GM12878 (cell line): Measurements from ENCODE around the gene SNX30. TPM values are rescaled to one million over a fixed set of nuclear protein-coding genes. Genes with fewer than 3 reads are reported as not detected.

Source experiments
- ATAC-seq: fragments of 200-7000 bp; cut with Tn5 transposase; 3 replicates; pipeline ENCODE4 v1.9.1; 2020; ENCODE audit warnings: mild to moderate bottlenecking, moderate library complexity
- BruUV-seq: library from RNA; stranded (reverse); fragments of 400-500 nt; replicated peaks from 2 replicates; lab custom pipeline; 2021; lab: Mats Ljungman, UMichigan
- CTCF ChIA-PET: fragments of 300-600 bp; sonication (Branson Sonifier 250); formaldehyde crosslinking; extraction: SDS; loops from one replicate; lab custom pipeline; 2021; ENCODE audit warnings: inconsistent platforms; lab: Yijun Ruan, JAX
- POLR2A ChIA-PET: fragments of 350-600 bp; formaldehyde crosslinking; extraction: SDS; loops from one replicate; lab custom pipeline; 2021; ENCODE audit warnings: inconsistent platforms; lab: Charles Lee
- RAD21 ChIA-PET: fragments of 300-600 bp; sonication (Branson Sonifier 250); formaldehyde crosslinking; loops from one replicate; lab custom pipeline; 2023; ENCODE audit warnings: antibody characterized with exemption; ENCODE audit not compliant: unreplicated experiment; lab: Charles Lee
- SMC1A ChIA-PET: fragments of 300-600 bp; sonication (Branson Sonifier 250); formaldehyde crosslinking; loops from one replicate; lab custom pipeline; 2023; ENCODE audit not compliant: unreplicated experiment, uncharacterized antibody; lab: Charles Lee
- DNase-seq: peaks from one replicate; pipeline ENCODE4 v3.0.0-alpha.2; 2011; ENCODE audit warnings: low read depth, low spot score
- FAIRE-seq: peaks from 3 replicates; lab custom pipeline; 2011; peaks lifted over from hg19 to GRCh38; lab: Jason Lieb, UNC
- H2AFZ ChIP-seq: 2 replicates; pipeline ENCODE4 v1.6.0; 2011; ENCODE audit warnings: low read depth, low read length, control low read depth; ENCODE audit not compliant: control insufficient read depth
- H3K27ac ChIP-seq: 2 replicates; pipeline ENCODE4 v1.5.1; 2011; ENCODE audit warnings: control low read depth; ENCODE audit not compliant: control insufficient read depth, insufficient read depth
- H3K27me3 ChIP-seq, 2 experiments: replicated peaks in 1 of 2; 2 replicates each; pipeline versions ENCODE4 v1.6.0 to v1.6.1; 2011; ENCODE audit warnings: low read length in 1 of 2; ENCODE audit not compliant: control insufficient read depth in 2 of 2, insufficient read depth in 2 of 2
- H3K36me3 ChIP-seq, 2 experiments: 2 replicates each; pipeline ENCODE4 v1.5.1; 2011; ENCODE audit warnings: low read length in 1 of 2; ENCODE audit not compliant: control insufficient read depth in 2 of 2, insufficient read depth in 2 of 2
- H3K4me1 ChIP-seq: 2 replicates; pipeline ENCODE4 v1.6.1; 2011; ENCODE audit warnings: mild to moderate bottlenecking, low read length, moderate library complexity, mixed read lengths; ENCODE audit not compliant: control insufficient read depth, insufficient read depth
- H3K4me2 ChIP-seq: 2 replicates; pipeline ENCODE4 v1.6.0; 2011; ENCODE audit warnings: control low read depth; ENCODE audit not compliant: control insufficient read depth, insufficient read depth
- H3K4me3 ChIP-seq: fragments of 200-600 bp; sonication (generic); 2 replicates; pipeline ENCODE4 v1.5.1; 2016
- H3K79me2 ChIP-seq: 2 replicates; pipeline ENCODE4 v1.6.0; 2011; ENCODE audit warnings: low read length; ENCODE audit not compliant: control insufficient read depth, insufficient read depth
- H3K9ac ChIP-seq: 2 replicates; pipeline ENCODE4 v1.8.0; 2011; ENCODE audit warnings: low read length, control low read depth, mixed read lengths; ENCODE audit not compliant: control insufficient read depth, insufficient read depth
- H3K9me3 ChIP-seq: replicated peaks from 3 replicates; pipeline ENCODE4 v1.5.1; 2011; ENCODE audit warnings: mild to moderate bottlenecking, low read length; ENCODE audit not compliant: control insufficient read depth, insufficient read depth
- H4K20me1 ChIP-seq: 2 replicates; pipeline ENCODE4 v1.6.0; 2011; ENCODE audit not compliant: control insufficient read depth, insufficient read depth
- ASH2L ChIP-seq: fragments of 300-600, 200-600 bp; sonication (generic); IDR thresholded peaks from 2 replicates; pipeline ENCODE4 v1.6.1; 2017; ENCODE audit warnings: low read depth, mild to moderate bottlenecking, borderline replicate concordance
- ATF2 ChIP-seq: IDR thresholded peaks from 2 replicates; pipeline ENCODE4 v1.6.1; 2012; ENCODE audit warnings: low read length, inconsistent platforms
- CHD2 ChIP-seq: IDR thresholded peaks from 2 replicates; pipeline ENCODE4 v1.6.1; 2011; ENCODE audit warnings: low read depth, low read length, improper control_type of control experiment, borderline replicate concordance
- CREM ChIP-seq: IDR thresholded peaks from 2 replicates; pipeline ENCODE4 v1.6.1; 2014; ENCODE audit warnings: antibody characterized with exemption, low read depth
- ELK1 ChIP-seq: IDR thresholded peaks from 2 replicates; pipeline ENCODE4 v1.6.1; 2012; ENCODE audit warnings: low read depth, low read length, improper control_type of control experiment
- ESRRA ChIP-seq: IDR thresholded peaks from 2 replicates; pipeline ENCODE4 v1.6.1; 2012; ENCODE audit warnings: mild to moderate bottlenecking, low read length, improper control_type of control experiment
- HDAC2 ChIP-seq: fragments of 200-600 bp; sonication (generic); IDR thresholded peaks from 2 replicates; pipeline ENCODE4 v1.6.1; 2017
- MXI1 ChIP-seq: fragments of 150-350 bp; IDR thresholded peaks from 2 replicates; pipeline ENCODE4 v1.6.1; 2011; ENCODE audit warnings: low read depth, mild to moderate bottlenecking, inconsistent platforms, low read length, improper control_type of control experiment
- NFYB ChIP-seq: IDR thresholded peaks from 2 replicates; pipeline ENCODE4 v1.6.1; 2011; ENCODE audit warnings: low read depth, mild to moderate bottlenecking, low read length, improper control_type of control experiment, moderate library complexity; ENCODE audit not compliant: insufficient read depth
- NRF1 ChIP-seq: conservative IDR thresholded peaks from 2 replicates; pipeline ENCODE4 v1.6.1; 2011; ENCODE audit warnings: mild to moderate bottlenecking, low read depth, low read length, improper control_type of control experiment
- RAD21 ChIP-seq: IDR thresholded peaks from 2 replicates; pipeline ENCODE4 v1.6.1; 2011; ENCODE audit warnings: mild to moderate bottlenecking, low read depth, low read length, moderate library complexity; ENCODE audit not compliant: insufficient read depth
- RBBP5 ChIP-seq: fragments of 200-600 bp; sonication (generic); conservative IDR thresholded peaks from 2 replicates; pipeline ENCODE4 v1.6.1; 2016
- RUNX3 ChIP-seq: IDR thresholded peaks from 2 replicates; pipeline ENCODE4 v1.6.1; 2012; ENCODE audit warnings: low read length, inconsistent platforms
- SIN3A ChIP-seq: IDR thresholded peaks from 2 replicates; pipeline ENCODE4 v1.6.1; 2012; ENCODE audit warnings: low read depth, low read length, improper control_type of control experiment
- SUZ12 ChIP-seq: fragments of 200-600 bp; sonication (generic); IDR thresholded peaks from one replicate; pipeline ENCODE4 v1.6.1; 2018; ENCODE audit warnings: antibody characterized with exemption, mild to moderate bottlenecking; ENCODE audit not compliant: unreplicated experiment
- TBL1XR1 ChIP-seq: IDR thresholded peaks from 2 replicates; pipeline ENCODE4 v1.6.1; 2012; ENCODE audit warnings: low read depth, low read length, improper control_type of control experiment
- YBX1 ChIP-seq: fragments of 450-650 bp; IDR thresholded peaks from 2 replicates; pipeline ENCODE4 v1.6.1; 2016; ENCODE audit warnings: antibody characterized with exemption
- ZNF592 ChIP-seq: fragments of 450-650 bp; IDR thresholded peaks from 2 replicates; pipeline ENCODE4 v1.6.1; 2017; ENCODE audit warnings: mild to moderate bottlenecking, moderate library complexity
- WGBS: methylation state at CpG from one replicate; pipeline ENCODE4 v1.1.6; 2016; ENCODE audit warnings: low lambda C conversion rate; ENCODE audit not compliant: insufficient replicate concordance, insufficient coverage; ENCODE audit errors: missing lambda C conversion rate; 5-methylcytosine and 5-hydroxymethylcytosine counted together
- in situ Hi-C: fragments of 300-500 bp; cut with MboI; formaldehyde crosslinking; loops from 9 replicates; pipeline ENCODE4 v1.14.3; 2018; ENCODE audit warnings: mixed read lengths
- intact Hi-C: fragments of 100-400 bp; cut with micrococcal nuclease; formaldehyde crosslinking; loops from one replicate; pipeline ENCODE4 v1.14.2; 2022; ENCODE audit not compliant: unreplicated experiment
- polyA plus RNA-seq, 11 experiments: library from polyadenylated mRNA; depleted of rRNA in 4 of 11; unstranded in 6 of 11; stranded (reverse) in 5 of 11; fragments of >200 nt; fragmentation: Nextera tagmentation in 4 of 11; fragmentation: Illumina TruSeq in 1 of 11; extraction: Ambion mirVana in 4 of 11; extraction: Trizol in 1 of 11; gene quantifications; 1 replicate in 1 of 11; 2 replicates in 10 of 11; pipeline versions ENCODE4 v1.2.1 to v1.2.3, GENCODE V29; 2011 to 2016; ENCODE audit warnings: inconsistent platforms in 2 of 11, missing spikeins in 2 of 11, low read depth in 1 of 11
- total RNA-seq, 4 experiments: library from RNA; depleted of rRNA in 3 of 4; stranded (reverse); fragments of >200 nt in 3 of 4; fragmentation: Illumina TruSeq in 1 of 4; extraction: Trizol in 1 of 4; gene quantifications; 2 replicates each; pipeline versions ENCODE4 v1.2.1 to v1.2.3, GENCODE V29; 2013 to 2021
- TF ChIP-seq, protein P1 (sequence below): IDR thresholded peaks from 2 replicates; pipeline ENCODE4 v1.6.1; 2011; ENCODE audit warnings: mild to moderate bottlenecking, low read depth, low read length, moderate library complexity; ENCODE audit not compliant: insufficient replicate concordance

SNX30 gene
- total and polyA plus RNA-seq, 10 of the 15 experiments (the other 5 are each of a cell fraction or from before 2014, with no cell fraction given), result 0.53 to 4.0 (median 1.5) TPM

DNA sequence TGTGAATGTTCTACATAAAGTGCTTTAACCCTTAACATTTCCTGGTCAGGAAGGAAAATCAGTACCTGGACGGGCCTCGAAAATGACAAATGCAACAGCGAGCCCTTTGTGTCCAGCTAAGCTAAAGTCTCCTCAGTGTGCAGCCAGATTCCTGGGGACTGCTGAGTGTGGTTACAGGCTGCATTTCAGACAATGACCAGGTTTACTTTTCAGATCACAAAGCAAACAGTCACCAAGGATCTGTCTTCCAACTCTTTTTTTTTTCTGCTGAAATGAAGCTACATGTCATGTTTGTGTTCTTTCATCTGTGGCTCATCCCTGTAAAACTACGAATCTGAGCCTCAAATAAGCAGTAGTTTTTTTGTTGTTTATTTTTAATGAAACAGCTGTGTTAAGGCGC lies 119.4 kb downstream of the SNX30 start:
- Histone ChIP-seq H4K20me1 (no peaks in the 10 kb centered on the region), H3K79me2 (no peaks in the 10 kb centered on the region), H3K4me3 (no peak overlapping the region), H2AFZ (no peak overlapping the region), H3K9me3 (no peaks in the 10 kb centered on the region), H3K9ac (no peak overlapping the region), H3K27me3 (no peaks in the 10 kb centered on the region; a peak in 1 of 4 replicates), H3K4me2 (no peak overlapping the region), H3K4me1 (peaks cover 14% of the 10 kb centered on the region), H3K27ac (no peak overlapping the region), H3K36me3 (no peaks in the 10 kb centered on the region; a peak in 1 of 4 replicates)
- 93% methylated on average over 5 of the region's 5 CpGs for whole genome bisulfite sequencing
- ATAC-seq, result no peak
- ChIA-PET CTCF (interaction anchor here (0.9 kb wide), 1 partner anchor 12 kb away, joined by 3 read pairs; no protein-coding TSS in a partner anchor), POLR2A (no interaction called here), SMC1A (interaction anchor here (0.7 to 1.3 kb wide), 4 partner anchors 9 to 146 kb away, joined by 3 read pairs; no protein-coding TSS in a partner anchor), RAD21 (no interaction called here)
- no TSS peak for BruUV-seq
- FAIRE-seq, result no peak
- in situ Hi-C loops (no loop called here), intact Hi-C loops (no loop called here)
- no peak for DNase-seq
- TF ChIP-seq, protein P1, sequence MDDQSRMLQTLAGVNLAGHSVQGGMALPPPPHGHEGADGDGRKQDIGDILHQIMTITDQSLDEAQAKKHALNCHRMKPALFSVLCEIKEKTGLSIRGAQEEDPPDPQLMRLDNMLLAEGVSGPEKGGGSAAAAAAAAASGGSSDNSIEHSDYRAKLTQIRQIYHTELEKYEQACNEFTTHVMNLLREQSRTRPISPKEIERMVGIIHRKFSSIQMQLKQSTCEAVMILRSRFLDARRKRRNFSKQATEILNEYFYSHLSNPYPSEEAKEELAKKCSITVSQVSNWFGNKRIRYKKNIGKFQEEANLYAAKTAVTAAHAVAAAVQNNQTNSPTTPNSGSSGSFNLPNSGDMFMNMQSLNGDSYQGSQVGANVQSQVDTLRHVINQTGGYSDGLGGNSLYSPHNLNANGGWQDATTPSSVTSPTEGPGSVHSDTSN, result no peak
- TF ChIP-seq HDAC2 (no peak), ASH2L (no peak), ELK1 (no peak), TBL1XR1 (no peak), SUZ12 (no peak), RBBP5 (no peak), SIN3A (no peak), RAD21 (no peak), ESRRA (no peak), ATF2 (no peak), MXI1 (no peak), CREM (no peak), NRF1 (no peak), YBX1 (no peak), ZNF592 (no peak), NFYB (no peak), CHD2 (no peak), RUNX3 (no peak)
